Testis (tissue), 2 donors: Measurements from ENCODE around the gene ANKS1B.

ENCODE experiments used
- POLR2A ChIP-seq: fragments of 450-650 bp; IDR thresholded peaks from one replicate; pipeline ENCODE4 v1.6.1; 2017; ENCODE audit warnings: antibody characterized with exemption, mild to moderate bottlenecking, moderate library complexity
- TF ChIP-seq, protein P1 (sequence below), 3 experiments: fragments of 450-650 bp in 2 of 3; fragments of 200-600 bp in 1 of 3; sonication (generic) in 1 of 3; IDR thresholded peaks; one replicate each; pipeline ENCODE4 v1.5.1; 2016 to 2019; ENCODE audit warnings: antibody characterized with exemption in 3 of 3, mild to moderate bottlenecking in 2 of 3, moderate library complexity in 1 of 3

GRCh38 chr12:99619389-99620158, 365.2 kb downstream of the ANKS1B start:
- TF ChIP-seq, protein P1, sequence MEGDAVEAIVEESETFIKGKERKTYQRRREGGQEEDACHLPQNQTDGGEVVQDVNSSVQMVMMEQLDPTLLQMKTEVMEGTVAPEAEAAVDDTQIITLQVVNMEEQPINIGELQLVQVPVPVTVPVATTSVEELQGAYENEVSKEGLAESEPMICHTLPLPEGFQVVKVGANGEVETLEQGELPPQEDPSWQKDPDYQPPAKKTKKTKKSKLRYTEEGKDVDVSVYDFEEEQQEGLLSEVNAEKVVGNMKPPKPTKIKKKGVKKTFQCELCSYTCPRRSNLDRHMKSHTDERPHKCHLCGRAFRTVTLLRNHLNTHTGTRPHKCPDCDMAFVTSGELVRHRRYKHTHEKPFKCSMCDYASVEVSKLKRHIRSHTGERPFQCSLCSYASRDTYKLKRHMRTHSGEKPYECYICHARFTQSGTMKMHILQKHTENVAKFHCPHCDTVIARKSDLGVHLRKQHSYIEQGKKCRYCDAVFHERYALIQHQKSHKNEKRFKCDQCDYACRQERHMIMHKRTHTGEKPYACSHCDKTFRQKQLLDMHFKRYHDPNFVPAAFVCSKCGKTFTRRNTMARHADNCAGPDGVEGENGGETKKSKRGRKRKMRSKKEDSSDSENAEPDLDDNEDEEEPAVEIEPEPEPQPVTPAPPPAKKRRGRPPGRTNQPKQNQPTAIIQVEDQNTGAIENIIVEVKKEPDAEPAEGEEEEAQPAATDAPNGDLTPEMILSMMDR (IDR thresholded peaks at IDR 0.05) = peak in 2 of 3 experiments; percentile 37 to 50
- TF ChIP-seq POLR2A = no peak
